Progenitor cell of endocrine pancreas (in vitro differentiated cells): Measurements from ENCODE around the gene MLXIPL. TPM values are rescaled to one million over a fixed set of nuclear protein-coding genes. Genes with fewer than 3 reads are reported as not detected.
A peak's percentile ranks its signal among the peaks of the same experiment; 100 is the strongest.
"Not testable (repeated sequence)": the region's sequence is repeated elsewhere in the genome, so short reads cannot be mapped to it uniquely, and the experiment has no call there.

ENCODE experiments used
- DNase-seq: peaks from one replicate; pipeline ENCODE4 v3.0.0; 2021; ENCODE audit warnings: low spot score; ENCODE audit not compliant: unreplicated experiment
- H3K27ac Mint-ChIP-seq: 2 replicates; pipeline ENCODE4 v1.8.0; 2021; ENCODE audit warnings: mild to moderate bottlenecking, moderate library complexity, mixed read lengths
- H3K27me3 Mint-ChIP-seq: 2 replicates; pipeline ENCODE4 v1.8.0; 2021; ENCODE audit warnings: mixed read lengths
- H3K36me3 Mint-ChIP-seq: 2 replicates; pipeline ENCODE4 v1.8.0; 2022; ENCODE audit warnings: mixed read lengths; ENCODE audit not compliant: insufficient read depth
- H3K4me1 Mint-ChIP-seq: 2 replicates; pipeline ENCODE4 v1.8.0; 2021; ENCODE audit warnings: low read depth, mixed read lengths
- H3K4me3 Mint-ChIP-seq: 2 replicates; pipeline ENCODE4 v1.8.0; 2021; ENCODE audit warnings: low read depth, mild to moderate bottlenecking, moderate library complexity, mixed read lengths
- H3K9me3 Mint-ChIP-seq: 2 replicates; pipeline ENCODE4 v1.8.0; 2021; ENCODE audit warnings: low read depth, mixed read lengths
- total RNA-seq: library from RNA; stranded (reverse); gene quantifications from 2 replicates; pipeline ENCODE4 v1.2.1, GENCODE V29; 2021
- TF ChIP-seq, protein P1 (sequence below): fragments of 200-600 bp; sonication (generic); IDR thresholded peaks from one replicate; pipeline ENCODE4 v1.5.0; 2021; ENCODE audit warnings: antibody characterized with exemption, mild to moderate bottlenecking; ENCODE audit not compliant: unreplicated experiment

Gene MLXIPL
- total RNA-seq, 1 donor from 2014 or later = 48.6 TPM

DNA sequence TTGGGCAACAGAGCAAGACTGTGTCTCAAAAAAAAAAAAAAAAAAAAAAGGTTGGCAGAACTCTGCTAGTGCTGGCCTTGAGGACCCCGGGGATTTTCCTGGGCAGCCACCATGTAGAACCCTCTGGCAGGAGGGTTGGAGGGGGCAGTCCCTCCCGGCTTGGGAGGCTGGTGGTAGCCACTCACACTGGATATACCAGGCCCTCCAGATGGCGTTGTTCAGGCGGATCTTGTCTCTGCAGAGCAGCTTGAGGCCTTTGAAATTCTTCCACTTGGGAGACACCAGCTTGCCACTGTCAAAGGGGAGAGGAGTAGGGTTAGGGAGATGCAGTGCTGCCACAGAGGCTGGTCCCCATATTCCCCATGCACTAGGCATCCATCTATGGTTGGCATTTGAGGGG, 8.4 kb downstream of the MLXIPL start:
- no peak for DNase-seq
- H3K4me3 Mint-ChIP-seq = no peak overlapping the region
- no peaks in the 10 kb centered on the region for H3K9me3 Mint-ChIP-seq
- no peaks in the 10 kb centered on the region for H3K36me3 Mint-ChIP-seq
- H3K27me3 Mint-ChIP-seq = peaks cover 3% of the 10 kb centered on the region
- TF ChIP-seq, protein P1, sequence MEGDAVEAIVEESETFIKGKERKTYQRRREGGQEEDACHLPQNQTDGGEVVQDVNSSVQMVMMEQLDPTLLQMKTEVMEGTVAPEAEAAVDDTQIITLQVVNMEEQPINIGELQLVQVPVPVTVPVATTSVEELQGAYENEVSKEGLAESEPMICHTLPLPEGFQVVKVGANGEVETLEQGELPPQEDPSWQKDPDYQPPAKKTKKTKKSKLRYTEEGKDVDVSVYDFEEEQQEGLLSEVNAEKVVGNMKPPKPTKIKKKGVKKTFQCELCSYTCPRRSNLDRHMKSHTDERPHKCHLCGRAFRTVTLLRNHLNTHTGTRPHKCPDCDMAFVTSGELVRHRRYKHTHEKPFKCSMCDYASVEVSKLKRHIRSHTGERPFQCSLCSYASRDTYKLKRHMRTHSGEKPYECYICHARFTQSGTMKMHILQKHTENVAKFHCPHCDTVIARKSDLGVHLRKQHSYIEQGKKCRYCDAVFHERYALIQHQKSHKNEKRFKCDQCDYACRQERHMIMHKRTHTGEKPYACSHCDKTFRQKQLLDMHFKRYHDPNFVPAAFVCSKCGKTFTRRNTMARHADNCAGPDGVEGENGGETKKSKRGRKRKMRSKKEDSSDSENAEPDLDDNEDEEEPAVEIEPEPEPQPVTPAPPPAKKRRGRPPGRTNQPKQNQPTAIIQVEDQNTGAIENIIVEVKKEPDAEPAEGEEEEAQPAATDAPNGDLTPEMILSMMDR = no peak
- peaks cover 5% of the 10 kb centered on the region for H3K4me1 Mint-ChIP-seq
- no peak overlapping the region for H3K27ac Mint-ChIP-seq

DNA sequence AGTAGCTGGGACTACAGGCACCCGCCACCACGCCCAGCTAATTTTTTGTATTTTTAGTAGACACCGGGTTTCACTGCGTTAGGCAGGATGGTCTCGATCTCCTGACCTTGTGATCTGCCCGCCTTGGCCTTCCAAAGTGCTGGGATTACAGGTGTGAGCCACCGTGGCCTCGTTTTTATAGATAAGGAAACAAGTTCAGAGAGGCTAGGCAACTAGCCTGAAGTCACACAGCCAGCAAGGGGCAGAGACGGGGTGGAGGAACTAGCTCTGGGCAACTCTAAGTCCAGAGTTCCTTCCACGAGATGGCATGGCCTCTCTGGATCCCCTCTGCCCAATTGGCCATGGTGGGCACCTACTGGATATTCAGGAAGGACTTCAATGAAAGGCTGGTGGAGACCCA, 9.4 kb downstream of the MLXIPL start:
- not testable (repeated sequence) for H3K9me3 Mint-ChIP-seq, H3K27ac Mint-ChIP-seq, H3K36me3 Mint-ChIP-seq, H3K4me3 Mint-ChIP-seq, DNase-seq, H3K27me3 Mint-ChIP-seq, H3K4me1 Mint-ChIP-seq

DNA sequence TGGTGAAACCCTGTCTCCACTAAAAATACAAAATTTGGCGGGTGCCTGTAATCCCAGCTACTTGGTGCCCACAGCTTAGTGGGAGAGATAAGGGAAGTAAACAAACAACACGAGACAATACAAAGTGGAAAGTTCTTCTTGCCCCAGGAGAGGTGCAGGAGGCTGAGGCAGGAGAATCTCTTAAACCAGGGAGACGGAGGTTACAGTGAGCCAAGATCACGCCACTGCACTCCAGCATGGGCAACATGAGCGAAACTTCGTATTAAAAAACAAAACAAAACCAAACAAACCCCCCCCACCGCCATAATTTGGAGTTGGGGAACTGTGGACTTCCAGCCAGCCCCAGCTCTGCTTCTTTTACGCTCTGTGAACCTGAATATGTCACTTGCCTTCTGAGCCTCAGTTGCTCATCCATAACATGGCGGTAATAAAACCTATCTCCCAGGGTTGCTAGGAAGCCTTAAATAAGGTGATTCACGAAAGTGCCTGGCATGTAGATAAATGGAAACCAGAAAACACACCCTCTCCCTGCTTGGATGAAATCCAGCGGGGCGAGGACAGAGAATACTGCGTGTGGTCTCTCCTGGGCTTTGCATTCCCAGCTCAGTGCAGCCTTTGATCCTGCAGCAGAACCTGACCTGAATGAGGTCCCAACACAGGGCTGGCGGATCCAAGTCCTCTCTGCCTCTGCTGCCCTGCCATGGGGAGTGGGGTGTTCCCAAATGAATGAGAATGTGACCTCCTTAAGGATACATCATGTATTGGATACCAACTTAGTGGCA, 10.2 kb downstream of the MLXIPL start:
- Mint-ChIP-seq H3K27ac (no peak overlapping the region), H3K36me3 (no peaks in the 10 kb centered on the region), H3K27me3 (peaks cover 3% of the 10 kb centered on the region), H3K4me3 (no peak overlapping the region), H3K4me1 (peaks cover 5% of the 10 kb centered on the region), H3K9me3 (no peaks in the 10 kb centered on the region)
- DNase-seq = no peak
- TF ChIP-seq, protein P1 = no peak

DNA sequence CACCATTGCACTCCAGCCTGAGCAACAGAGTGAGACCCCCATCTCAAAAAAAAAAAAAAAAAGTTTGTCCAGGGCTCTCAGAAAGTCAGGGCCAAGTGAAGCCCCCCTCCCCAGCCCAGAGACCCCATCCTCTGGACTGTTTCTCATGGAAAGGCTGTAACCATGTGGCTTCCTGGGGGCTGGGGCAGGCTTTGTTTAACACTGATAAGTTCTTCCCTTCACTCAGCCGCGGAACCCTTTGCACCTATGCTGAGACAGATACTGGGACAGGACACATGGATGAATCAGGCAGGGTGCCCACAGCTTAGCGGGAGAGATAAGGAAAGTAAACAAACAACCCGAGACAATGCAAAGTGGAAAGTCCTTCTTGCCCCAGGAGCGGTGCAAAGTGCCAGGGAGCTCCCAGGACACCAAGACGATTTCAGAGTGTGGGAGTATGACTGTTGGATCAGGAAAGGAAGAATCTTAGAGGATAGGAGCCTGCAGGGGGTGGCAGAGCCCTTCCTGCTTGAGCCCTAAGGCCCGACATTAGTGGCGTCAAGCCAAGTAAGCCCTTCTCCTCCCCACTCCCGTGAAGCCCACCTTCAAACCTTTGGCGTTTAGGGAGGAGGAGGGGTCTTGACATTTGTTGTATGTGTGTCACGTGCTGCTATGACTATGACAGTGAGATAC, 11.6 kb downstream of the MLXIPL start:
- H3K27me3 Mint-ChIP-seq = peaks cover 3% of the 10 kb centered on the region
- no peaks in the 10 kb centered on the region for H3K9me3 Mint-ChIP-seq
- H3K4me1 Mint-ChIP-seq = peaks cover 2% of the 10 kb centered on the region
- no peak for DNase-seq
- no peaks in the 10 kb centered on the region for H3K36me3 Mint-ChIP-seq
- TF ChIP-seq, protein P1 = peak; percentile 27
- peak overlapping the region; percentile 33 for H3K4me3 Mint-ChIP-seq
- H3K27ac Mint-ChIP-seq = no peak overlapping the region

DNA sequence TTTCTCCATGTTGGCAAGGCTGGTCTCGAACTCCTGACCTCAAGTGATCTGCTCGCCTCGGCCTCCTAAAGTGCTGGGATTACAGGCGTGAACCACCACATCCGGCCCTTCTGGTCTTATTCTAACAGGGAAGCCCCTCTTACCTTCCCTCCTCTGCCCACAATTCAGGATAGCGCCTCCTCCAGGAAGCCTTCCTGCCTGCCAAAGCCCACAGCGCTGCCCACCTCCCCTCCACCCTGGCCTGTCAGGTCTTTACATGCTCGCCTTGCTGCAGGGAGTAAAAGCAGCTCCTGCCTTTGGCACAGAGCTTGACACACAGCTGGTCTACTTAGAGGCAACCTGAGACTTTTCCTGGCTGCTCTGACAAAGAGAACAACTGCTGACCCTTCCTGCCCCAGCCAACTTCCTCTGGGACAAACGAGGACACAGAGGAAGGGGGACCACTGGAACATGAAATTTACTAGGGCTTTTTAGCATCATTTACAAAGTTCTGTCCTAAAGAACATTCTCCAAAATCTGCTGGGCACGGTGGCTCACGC, 13.2 kb downstream of the MLXIPL start:
- peaks cover 2% of the 10 kb centered on the region for H3K4me1 Mint-ChIP-seq
- DNase-seq = no peak
- no peak overlapping the region for H3K4me3 Mint-ChIP-seq
- TF ChIP-seq, protein P1 = no peak
- no peaks in the 10 kb centered on the region for H3K36me3 Mint-ChIP-seq
- H3K27ac Mint-ChIP-seq = no peak overlapping the region
- H3K9me3 Mint-ChIP-seq = no peaks in the 10 kb centered on the region
- H3K27me3 Mint-ChIP-seq = peaks cover 6% of the 10 kb centered on the region
